Esophagus squamous epithelium (tissue), 4 donors: Measurements from ENCODE around the gene COL4A2.

Experiments used
- POLR2A ChIP-seq, 4 donors: fragments of 450-650 bp; IDR thresholded peaks; one replicate each; pipeline ENCODE4 v1.6.1; 2017; ENCODE audit warnings: antibody characterized with exemption in 4 of 4, mild to moderate bottlenecking in 4 of 4, moderate library complexity in 3 of 4
- TF ChIP-seq, protein P1 (sequence below), 6 experiments: fragments of 450-650 bp in 4 of 6; fragments of 200-600 bp in 2 of 6; sonication (generic) in 2 of 6; IDR thresholded peaks; one replicate each; pipeline ENCODE4 v1.5.1; 2016 to 2019; ENCODE audit warnings: antibody characterized with exemption in 6 of 6, mild to moderate bottlenecking in 4 of 6, moderate library complexity in 4 of 6

DNA sequence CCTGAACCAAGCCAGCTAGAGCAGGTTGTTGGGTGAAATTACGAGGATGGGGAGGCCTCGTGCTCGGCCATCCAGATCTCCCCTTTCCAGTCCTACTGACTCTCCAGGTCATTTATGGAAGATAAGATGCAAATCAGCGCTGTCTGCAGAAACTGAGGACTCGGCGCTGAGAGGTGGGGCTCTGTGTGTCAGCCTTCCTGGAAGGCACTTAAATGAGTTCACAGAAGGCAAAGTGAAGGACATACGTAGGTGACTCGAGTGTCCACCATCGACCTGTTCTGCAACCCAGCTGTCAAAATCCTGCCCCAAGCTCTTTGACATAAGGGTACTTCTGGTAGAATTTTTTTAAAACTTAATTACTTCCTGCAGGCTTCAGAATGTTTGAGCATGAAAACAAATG is 168.0 kb downstream of the COL4A2 start:
- TF ChIP-seq, protein P1, sequence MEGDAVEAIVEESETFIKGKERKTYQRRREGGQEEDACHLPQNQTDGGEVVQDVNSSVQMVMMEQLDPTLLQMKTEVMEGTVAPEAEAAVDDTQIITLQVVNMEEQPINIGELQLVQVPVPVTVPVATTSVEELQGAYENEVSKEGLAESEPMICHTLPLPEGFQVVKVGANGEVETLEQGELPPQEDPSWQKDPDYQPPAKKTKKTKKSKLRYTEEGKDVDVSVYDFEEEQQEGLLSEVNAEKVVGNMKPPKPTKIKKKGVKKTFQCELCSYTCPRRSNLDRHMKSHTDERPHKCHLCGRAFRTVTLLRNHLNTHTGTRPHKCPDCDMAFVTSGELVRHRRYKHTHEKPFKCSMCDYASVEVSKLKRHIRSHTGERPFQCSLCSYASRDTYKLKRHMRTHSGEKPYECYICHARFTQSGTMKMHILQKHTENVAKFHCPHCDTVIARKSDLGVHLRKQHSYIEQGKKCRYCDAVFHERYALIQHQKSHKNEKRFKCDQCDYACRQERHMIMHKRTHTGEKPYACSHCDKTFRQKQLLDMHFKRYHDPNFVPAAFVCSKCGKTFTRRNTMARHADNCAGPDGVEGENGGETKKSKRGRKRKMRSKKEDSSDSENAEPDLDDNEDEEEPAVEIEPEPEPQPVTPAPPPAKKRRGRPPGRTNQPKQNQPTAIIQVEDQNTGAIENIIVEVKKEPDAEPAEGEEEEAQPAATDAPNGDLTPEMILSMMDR (IDR thresholded peaks at IDR 0.05), result no peak
- no peak for TF ChIP-seq POLR2A (IDR thresholded peaks at IDR 0.05)
